ENCODE measurements around the gene GPBP1. TPM values are rescaled to one million over a fixed set of nuclear protein-coding genes. Genes with fewer than 3 reads are reported as not detected.
"Not testable (repeated sequence)": the region's sequence is repeated elsewhere in the genome, so short reads cannot be mapped to it uniquely, and the experiment has no call there.

GPBP1 gene
- total and polyA plus RNA-seq, 2 donors (not counting 1 experiment from before 2014, with no cell fraction given), result 50.4 to 82.1 TPM

DNA sequence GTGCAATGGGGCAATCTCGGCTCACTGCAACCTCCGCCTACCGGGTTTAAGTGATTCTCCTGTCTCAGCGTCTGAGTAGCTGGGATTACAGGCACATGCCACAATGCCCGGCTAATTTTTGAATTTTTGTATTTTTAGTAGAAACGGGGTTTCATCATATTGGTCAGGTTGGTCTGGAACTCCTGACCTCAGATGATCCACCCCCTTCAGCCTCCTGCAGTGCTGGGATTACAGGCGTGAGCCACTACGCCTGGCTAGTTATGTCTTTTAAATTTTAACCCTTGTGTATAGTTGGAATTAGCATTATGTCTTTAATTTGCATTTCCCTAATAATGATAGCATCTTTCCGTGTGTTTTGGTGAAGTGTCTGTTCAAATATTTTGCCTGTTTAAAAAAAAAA, 11.5 kb downstream of the GPBP1 start:
- H3K4me3 ChIP-seq (replicated peaks in 1 of 4; ENCODE audit: control extremely low read depth in 1 of 4, insufficient read depth in 1 of 4, low read depth in 3 of 4, low read length in 4 of 4), result no peak overlapping the region
- no peak overlapping the region for H3K27ac ChIP-seq (ENCODE audit: insufficient read depth, low read length)
- no peak for DNase-seq (ENCODE audit: low read depth in 2 of 2)
- no peak overlapping the region for H3K4me2 ChIP-seq (ENCODE audit: extremely low read depth, insufficient read depth, low read length)
- H4K20me1 ChIP-seq (ENCODE audit: control insufficient read depth, extremely low read depth, insufficient read depth, low read length), result no peaks in the 10 kb centered on the region
- H3K79me2 ChIP-seq (ENCODE audit: control insufficient read depth, insufficient read depth, low read length), result peaks cover 97% of the 10 kb centered on the region
- H3K36me3 ChIP-seq (ENCODE audit: control insufficient read depth, insufficient read depth, low read length), result peaks cover 2% of the 10 kb centered on the region
- no peak overlapping the region for H3K9ac ChIP-seq (ENCODE audit: insufficient read depth, low read length)
- TF ChIP-seq CTCF (conservative IDR thresholded peaks at IDR 0.05 in 1 of 2, IDR thresholded peaks at IDR 0.05 in 1 of 2; ENCODE audit: low read depth in 1 of 2, low read length in 2 of 2), result no peak
- no peak for TF ChIP-seq EZH2 (IDR thresholded peaks at IDR 0.05; ENCODE audit: low read length, missing control alignments)
- H3K4me1 ChIP-seq (ENCODE audit: control insufficient read depth, extremely low read depth, insufficient read depth, low read length), result no peaks in the 10 kb centered on the region
- H3K9me3 ChIP-seq (ENCODE audit: control insufficient read depth, insufficient read depth, low read depth, low read length), result no peaks in the 10 kb centered on the region
- H3K27me3 ChIP-seq (ENCODE audit: control insufficient read depth, insufficient read depth, low read length), result no peaks in the 10 kb centered on the region
- H2AFZ ChIP-seq (ENCODE audit: low read length), result no peak overlapping the region

DNA sequence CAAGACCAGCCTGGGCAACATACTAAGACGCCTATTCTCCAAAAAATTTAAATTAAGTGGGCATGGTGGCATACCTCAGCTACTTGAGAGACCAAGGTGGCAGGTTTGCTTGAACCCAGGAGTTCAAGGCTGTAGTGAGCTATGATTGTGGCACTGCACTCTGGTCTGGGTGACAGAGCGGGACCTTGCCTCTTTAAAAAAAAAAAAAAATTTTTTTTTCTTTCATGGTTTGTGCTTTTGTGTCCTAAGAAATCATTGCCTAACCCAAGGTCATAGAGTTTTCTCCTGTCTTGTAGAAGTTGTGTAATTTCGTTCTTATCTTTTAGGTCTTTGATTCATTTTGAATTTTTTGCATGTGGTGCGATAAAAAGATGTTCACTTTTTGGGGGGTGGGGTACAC, 12.3 kb downstream of the GPBP1 start:
- peaks cover 98% of the 10 kb centered on the region for H3K79me2 ChIP-seq (ENCODE audit: control insufficient read depth, insufficient read depth, low read length)
- no peak for DNase-seq (ENCODE audit: low read depth in 2 of 2)
- no peaks in the 10 kb centered on the region for H3K9me3 ChIP-seq (ENCODE audit: control insufficient read depth, insufficient read depth, low read depth, low read length)
- H3K27ac ChIP-seq (ENCODE audit: insufficient read depth, low read length), result no peak overlapping the region
- no peaks in the 10 kb centered on the region for H4K20me1 ChIP-seq (ENCODE audit: control insufficient read depth, extremely low read depth, insufficient read depth, low read length)
- H3K27me3 ChIP-seq (ENCODE audit: control insufficient read depth, insufficient read depth, low read length), result no peaks in the 10 kb centered on the region
- H3K4me1 ChIP-seq (ENCODE audit: control insufficient read depth, extremely low read depth, insufficient read depth, low read length), result no peaks in the 10 kb centered on the region
- no peak overlapping the region for H3K4me2 ChIP-seq (ENCODE audit: extremely low read depth, insufficient read depth, low read length)
- no peak for TF ChIP-seq CTCF (conservative IDR thresholded peaks at IDR 0.05 in 1 of 2, IDR thresholded peaks at IDR 0.05 in 1 of 2; ENCODE audit: low read depth in 1 of 2, low read length in 2 of 2)
- no peak for TF ChIP-seq EZH2 (IDR thresholded peaks at IDR 0.05; ENCODE audit: low read length, missing control alignments)
- peaks cover 2% of the 10 kb centered on the region for H3K36me3 ChIP-seq (ENCODE audit: control insufficient read depth, insufficient read depth, low read length)
- H3K4me3 ChIP-seq (replicated peaks in 1 of 4; ENCODE audit: control extremely low read depth in 1 of 4, insufficient read depth in 1 of 4, low read depth in 3 of 4, low read length in 4 of 4), result no peak overlapping the region
- H3K9ac ChIP-seq (ENCODE audit: insufficient read depth, low read length), result no peak overlapping the region
- no peak overlapping the region for H2AFZ ChIP-seq (ENCODE audit: low read length)

- not testable (repeated sequence) for H3K9ac ChIP-seq (ENCODE audit: insufficient read depth, low read length); H3K27ac ChIP-seq (ENCODE audit: insufficient read depth, low read length); H3K4me2 ChIP-seq (ENCODE audit: extremely low read depth, insufficient read depth, low read length); H3K36me3 ChIP-seq (ENCODE audit: control insufficient read depth, insufficient read depth, low read length); H4K20me1 ChIP-seq (ENCODE audit: control insufficient read depth, extremely low read depth, insufficient read depth, low read length); DNase-seq (ENCODE audit: low read depth in 2 of 2); H3K27me3 ChIP-seq (ENCODE audit: control insufficient read depth, insufficient read depth, low read length); H3K4me3 ChIP-seq (replicated peaks in 1 of 4; ENCODE audit: control extremely low read depth in 1 of 4, insufficient read depth in 1 of 4, low read depth in 3 of 4, low read length in 4 of 4); H3K9me3 ChIP-seq (ENCODE audit: control insufficient read depth, insufficient read depth, low read depth, low read length); H2AFZ ChIP-seq (ENCODE audit: low read length); H3K4me1 ChIP-seq (ENCODE audit: control insufficient read depth, extremely low read depth, insufficient read depth, low read length)
- peaks cover 96% of the 10 kb centered on the region for H3K79me2 ChIP-seq (ENCODE audit: control insufficient read depth, insufficient read depth, low read length)
These were observed 14.1 kb downstream of the GPBP1 start for GRCh38 chr5:57187977-57188376.
